Activated CD8-positive, alpha-beta T cell treated with anti-CD3 and anti-CD28 coated beads for 36 hours (primary cell): ENCODE measurements around the gene PTPN11. TPM values are rescaled to one million over a fixed set of nuclear protein-coding genes. Genes with fewer than 3 reads are reported as not detected.

Experiments used
- ATAC-seq: fragments of 200-7000 bp; cut with Tn5 transposase; one replicate; pipeline ENCODE4 v1.10.0; 2021; ENCODE audit warnings: mild to moderate bottlenecking, moderate library complexity
- CTCF ChIA-PET: fragments of 350-600 bp; sonication (Branson Sonifier 250); formaldehyde crosslinking; loops from one replicate; lab custom pipeline; 2021; ENCODE audit warnings: antibody characterized with exemption; lab: Charles Lee
- POLR2A ChIA-PET: fragments of 350-600 bp; sonication (Branson Sonifier 250); formaldehyde crosslinking; loops from one replicate; lab custom pipeline; 2021; ENCODE audit warnings: antibody characterized with exemption; lab: Charles Lee
- DNase-seq: peaks from one replicate; pipeline ENCODE4 v3.0.0-alpha.2; 2020
- H3K27ac Mint-ChIP-seq: one replicate; pipeline ENCODE4 v1.8.0; 2021; ENCODE audit warnings: mild to moderate bottlenecking, mixed read lengths
- H3K27me3 Mint-ChIP-seq: one replicate; pipeline ENCODE4 v1.8.0; 2021; ENCODE audit warnings: mixed read lengths
- H3K36me3 Mint-ChIP-seq: one replicate; pipeline ENCODE4 v1.8.0; 2021; ENCODE audit warnings: low read depth, mixed read lengths
- H3K4me1 Mint-ChIP-seq: one replicate; pipeline ENCODE4 v1.8.0; 2021; ENCODE audit warnings: low read depth, mixed read lengths
- H3K4me3 Mint-ChIP-seq: one replicate; pipeline ENCODE4 v1.8.0; 2021; ENCODE audit warnings: mild to moderate bottlenecking, moderate library complexity, mixed read lengths
- H3K9me3 Mint-ChIP-seq: one replicate; pipeline ENCODE4 v1.8.0; 2021; ENCODE audit warnings: mixed read lengths
- intact Hi-C: fragments of 100-400 bp; cut with micrococcal nuclease; formaldehyde crosslinking; loops from one replicate; pipeline ENCODE4 v1.10.0; 2022
- total RNA-seq, 2 experiments: library from RNA; stranded (reverse); gene quantifications; one replicate each; pipeline ENCODE4 v1.2.3, GENCODE V29; 2021
- TF ChIP-seq, protein P1 (sequence below): fragments of 200-600 bp; IDR thresholded peaks from one replicate; pipeline ENCODE4 v1.8.0; 2022; ENCODE audit warnings: antibody characterized with exemption, mild to moderate bottlenecking

PTPN11 gene
- total RNA-seq, 2 experiments from 2014 or later = 131 to 142 TPM

DNA sequence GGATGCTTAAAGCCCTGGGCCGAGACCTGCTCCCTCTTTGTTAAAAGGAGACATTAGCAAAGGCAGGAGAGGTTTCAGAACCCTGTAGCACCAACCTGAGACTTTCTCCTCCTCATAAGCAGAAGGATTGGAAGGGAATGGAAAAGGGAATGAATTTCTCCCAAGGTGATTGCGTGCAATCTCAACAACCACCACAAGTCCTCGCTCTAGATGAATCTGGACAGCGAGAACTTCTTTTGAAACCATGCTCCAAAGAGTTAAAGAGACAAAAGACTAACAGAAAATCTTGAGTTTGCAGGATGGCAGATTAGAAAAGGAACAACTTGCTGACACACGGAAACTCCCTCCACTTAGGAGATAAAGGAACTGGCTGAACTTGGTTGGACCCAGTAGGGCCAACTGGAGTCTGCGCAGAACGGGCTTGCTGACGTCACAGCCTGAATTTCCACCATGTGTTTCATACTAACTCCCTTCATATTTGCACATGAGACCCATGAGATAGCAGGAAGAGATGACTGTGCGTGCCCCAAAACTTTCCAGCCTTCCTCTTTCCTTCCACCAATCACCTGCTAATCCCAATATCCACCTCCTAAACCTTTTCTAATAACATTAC, 137.0 kb downstream of the PTPN11 start:
- no peaks in the 10 kb centered on the region for H3K36me3 Mint-ChIP-seq
- H3K4me1 Mint-ChIP-seq = no peaks in the 10 kb centered on the region
- POLR2A ChIA-PET = no interaction called here
- H3K9me3 Mint-ChIP-seq = no peaks in the 10 kb centered on the region
- H3K27ac Mint-ChIP-seq = no peak overlapping the region
- no peak for ATAC-seq
- CTCF ChIA-PET = no interaction called here
- no peak overlapping the region for H3K4me3 Mint-ChIP-seq
- TF ChIP-seq, protein P1, sequence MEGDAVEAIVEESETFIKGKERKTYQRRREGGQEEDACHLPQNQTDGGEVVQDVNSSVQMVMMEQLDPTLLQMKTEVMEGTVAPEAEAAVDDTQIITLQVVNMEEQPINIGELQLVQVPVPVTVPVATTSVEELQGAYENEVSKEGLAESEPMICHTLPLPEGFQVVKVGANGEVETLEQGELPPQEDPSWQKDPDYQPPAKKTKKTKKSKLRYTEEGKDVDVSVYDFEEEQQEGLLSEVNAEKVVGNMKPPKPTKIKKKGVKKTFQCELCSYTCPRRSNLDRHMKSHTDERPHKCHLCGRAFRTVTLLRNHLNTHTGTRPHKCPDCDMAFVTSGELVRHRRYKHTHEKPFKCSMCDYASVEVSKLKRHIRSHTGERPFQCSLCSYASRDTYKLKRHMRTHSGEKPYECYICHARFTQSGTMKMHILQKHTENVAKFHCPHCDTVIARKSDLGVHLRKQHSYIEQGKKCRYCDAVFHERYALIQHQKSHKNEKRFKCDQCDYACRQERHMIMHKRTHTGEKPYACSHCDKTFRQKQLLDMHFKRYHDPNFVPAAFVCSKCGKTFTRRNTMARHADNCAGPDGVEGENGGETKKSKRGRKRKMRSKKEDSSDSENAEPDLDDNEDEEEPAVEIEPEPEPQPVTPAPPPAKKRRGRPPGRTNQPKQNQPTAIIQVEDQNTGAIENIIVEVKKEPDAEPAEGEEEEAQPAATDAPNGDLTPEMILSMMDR = no peak
- intact Hi-C loops = no loop called here
- DNase-seq = no peak
- H3K27me3 Mint-ChIP-seq = peaks cover 11% of the 10 kb centered on the region

DNA sequence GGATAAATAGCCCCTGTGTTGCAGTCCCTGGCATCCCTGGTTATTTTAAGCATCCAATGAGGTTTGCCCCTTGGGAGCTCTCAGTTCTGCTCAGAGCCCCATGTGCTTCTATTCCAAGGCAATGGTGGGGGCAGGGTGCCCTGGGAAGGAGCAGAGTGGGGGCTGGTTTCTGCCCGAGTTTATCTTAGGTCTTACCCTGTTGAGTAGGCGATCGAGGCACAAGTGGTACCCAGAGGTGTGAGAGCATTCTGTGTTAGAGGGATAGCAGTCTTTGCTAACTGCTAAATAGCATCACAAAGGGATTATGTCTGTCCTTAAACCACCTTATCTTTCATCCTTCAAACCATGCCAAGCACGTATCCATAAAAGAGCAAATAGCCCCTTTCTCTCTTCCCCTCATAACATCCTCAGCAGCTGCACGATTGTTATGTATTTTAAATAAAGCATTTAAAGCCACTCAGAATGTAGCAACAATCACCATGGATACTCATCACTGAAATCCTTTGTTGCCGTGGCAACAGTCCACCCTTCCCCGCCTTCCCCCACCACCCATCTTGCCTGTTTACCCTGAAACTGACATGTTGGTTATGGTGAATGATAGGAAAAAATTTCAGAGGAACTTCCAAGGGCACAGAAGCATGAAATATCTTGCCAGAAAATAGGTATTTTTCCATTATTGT, 139.3 kb downstream of the PTPN11 start:
- intact Hi-C loops = no loop called here
- DNase-seq (no peak), ATAC-seq (no peak)
- CTCF ChIA-PET = no interaction called here
- no peak overlapping the region for H3K4me3 Mint-ChIP-seq
- no peaks in the 10 kb centered on the region for H3K4me1 Mint-ChIP-seq
- POLR2A ChIA-PET = no interaction called here
- TF ChIP-seq, protein P1 = no peak
- H3K9me3 Mint-ChIP-seq = no peaks in the 10 kb centered on the region
- H3K27ac Mint-ChIP-seq = no peak overlapping the region
- H3K27me3 Mint-ChIP-seq = peaks cover 7% of the 10 kb centered on the region
- no peaks in the 10 kb centered on the region for H3K36me3 Mint-ChIP-seq

Other genes starting within 250 kb of the PTPN11 start
- 10 to 100 TPM; 18.2 to 22.6 TPM for gene HECTD4, start 36.5 kb upstream of the PTPN11 start, total RNA-seq
- gene RPL6, start 9.3 kb upstream of the PTPN11 start, total RNA-seq = 1,000 to 10,000 TPM; 1,954 to 1,972 TPM